GM12878 (cell line): Measurements from ENCODE around the gene P4HA3. TPM values are rescaled to one million over a fixed set of nuclear protein-coding genes. Genes with fewer than 3 reads are reported as not detected.
A peak's percentile ranks its signal among the peaks of the same experiment; 100 is the strongest.

Experiments
- ATAC-seq: fragments of 200-7000 bp; cut with Tn5 transposase; 3 replicates; pipeline ENCODE4 v1.9.1; 2020; ENCODE audit warnings: mild to moderate bottlenecking, moderate library complexity
- BruUV-seq: library from RNA; stranded (reverse); fragments of 400-500 nt; replicated peaks from 2 replicates; lab custom pipeline; 2021; lab: Mats Ljungman, UMichigan
- CTCF ChIA-PET: fragments of 300-600 bp; sonication (Branson Sonifier 250); formaldehyde crosslinking; extraction: SDS; loops from one replicate; lab custom pipeline; 2021; ENCODE audit warnings: inconsistent platforms; lab: Yijun Ruan, JAX
- POLR2A ChIA-PET: fragments of 350-600 bp; formaldehyde crosslinking; extraction: SDS; loops from one replicate; lab custom pipeline; 2021; ENCODE audit warnings: inconsistent platforms; lab: Charles Lee
- RAD21 ChIA-PET: fragments of 300-600 bp; sonication (Branson Sonifier 250); formaldehyde crosslinking; loops from one replicate; lab custom pipeline; 2023; ENCODE audit warnings: antibody characterized with exemption; ENCODE audit not compliant: unreplicated experiment; lab: Charles Lee
- SMC1A ChIA-PET: fragments of 300-600 bp; sonication (Branson Sonifier 250); formaldehyde crosslinking; loops from one replicate; lab custom pipeline; 2023; ENCODE audit not compliant: unreplicated experiment, uncharacterized antibody; lab: Charles Lee
- DNase-seq: peaks from one replicate; pipeline ENCODE4 v3.0.0-alpha.2; 2011; ENCODE audit warnings: low read depth, low spot score
- FAIRE-seq: peaks from 3 replicates; lab custom pipeline; 2011; peaks lifted over from hg19 to GRCh38; lab: Jason Lieb, UNC
- H2AFZ ChIP-seq: 2 replicates; pipeline ENCODE4 v1.6.0; 2011; ENCODE audit warnings: low read depth, low read length, control low read depth; ENCODE audit not compliant: control insufficient read depth
- H3K27ac ChIP-seq: 2 replicates; pipeline ENCODE4 v1.5.1; 2011; ENCODE audit warnings: control low read depth; ENCODE audit not compliant: control insufficient read depth, insufficient read depth
- H3K27me3 ChIP-seq, 2 experiments: replicated peaks in 1 of 2; 2 replicates each; pipeline versions ENCODE4 v1.6.0 to v1.6.1; 2011; ENCODE audit warnings: low read length in 1 of 2; ENCODE audit not compliant: control insufficient read depth in 2 of 2, insufficient read depth in 2 of 2
- H3K36me3 ChIP-seq, 2 experiments: 2 replicates each; pipeline ENCODE4 v1.5.1; 2011; ENCODE audit warnings: low read length in 1 of 2; ENCODE audit not compliant: control insufficient read depth in 2 of 2, insufficient read depth in 2 of 2
- H3K4me1 ChIP-seq: 2 replicates; pipeline ENCODE4 v1.6.1; 2011; ENCODE audit warnings: mild to moderate bottlenecking, low read length, moderate library complexity, mixed read lengths; ENCODE audit not compliant: control insufficient read depth, insufficient read depth
- H3K4me2 ChIP-seq: 2 replicates; pipeline ENCODE4 v1.6.0; 2011; ENCODE audit warnings: control low read depth; ENCODE audit not compliant: control insufficient read depth, insufficient read depth
- H3K4me3 ChIP-seq: fragments of 200-600 bp; sonication (generic); 2 replicates; pipeline ENCODE4 v1.5.1; 2016
- H3K79me2 ChIP-seq: 2 replicates; pipeline ENCODE4 v1.6.0; 2011; ENCODE audit warnings: low read length; ENCODE audit not compliant: control insufficient read depth, insufficient read depth
- H3K9ac ChIP-seq: 2 replicates; pipeline ENCODE4 v1.8.0; 2011; ENCODE audit warnings: low read length, control low read depth, mixed read lengths; ENCODE audit not compliant: control insufficient read depth, insufficient read depth
- H3K9me3 ChIP-seq: replicated peaks from 3 replicates; pipeline ENCODE4 v1.5.1; 2011; ENCODE audit warnings: mild to moderate bottlenecking, low read length; ENCODE audit not compliant: control insufficient read depth, insufficient read depth
- H4K20me1 ChIP-seq: 2 replicates; pipeline ENCODE4 v1.6.0; 2011; ENCODE audit not compliant: control insufficient read depth, insufficient read depth
- BMI1 ChIP-seq: fragments of 450-650 bp; IDR thresholded peaks from 2 replicates; pipeline ENCODE4 v1.6.1; 2016; ENCODE audit warnings: mild to moderate bottlenecking, moderate library complexity, borderline replicate concordance
- ZBTB40 ChIP-seq: fragments of 450-650 bp; IDR thresholded peaks from 2 replicates; pipeline ENCODE4 v1.6.1; 2016; ENCODE audit warnings: mild to moderate bottlenecking, moderate library complexity, borderline replicate concordance
- WGBS: methylation state at CpG from one replicate; pipeline ENCODE4 v1.1.6; 2016; ENCODE audit warnings: low lambda C conversion rate; ENCODE audit not compliant: insufficient replicate concordance, insufficient coverage; ENCODE audit errors: missing lambda C conversion rate; 5-methylcytosine and 5-hydroxymethylcytosine counted together
- in situ Hi-C: fragments of 300-500 bp; cut with MboI; formaldehyde crosslinking; loops from 9 replicates; pipeline ENCODE4 v1.14.3; 2018; ENCODE audit warnings: mixed read lengths
- intact Hi-C: fragments of 100-400 bp; cut with micrococcal nuclease; formaldehyde crosslinking; loops from one replicate; pipeline ENCODE4 v1.14.2; 2022; ENCODE audit not compliant: unreplicated experiment
- polyA plus RNA-seq, 11 experiments: library from polyadenylated mRNA; depleted of rRNA in 4 of 11; unstranded in 6 of 11; stranded (reverse) in 5 of 11; fragments of >200 nt; fragmentation: Nextera tagmentation in 4 of 11; fragmentation: Illumina TruSeq in 1 of 11; extraction: Ambion mirVana in 4 of 11; extraction: Trizol in 1 of 11; gene quantifications; 1 replicate in 1 of 11; 2 replicates in 10 of 11; pipeline versions ENCODE4 v1.2.1 to v1.2.3, GENCODE V29; 2011 to 2016; ENCODE audit warnings: inconsistent platforms in 2 of 11, missing spikeins in 2 of 11, low read depth in 1 of 11
- total RNA-seq, 4 experiments: library from RNA; depleted of rRNA in 3 of 4; stranded (reverse); fragments of >200 nt in 3 of 4; fragmentation: Illumina TruSeq in 1 of 4; extraction: Trizol in 1 of 4; gene quantifications; 2 replicates each; pipeline versions ENCODE4 v1.2.1 to v1.2.3, GENCODE V29; 2013 to 2021
- TF ChIP-seq, protein P1 (sequence below): fragments of 450-650 bp; IDR thresholded peaks from 2 replicates; pipeline ENCODE4 v1.6.1; 2016; ENCODE audit warnings: mild to moderate bottlenecking

The P4HA3 gene
- total and polyA plus RNA-seq, 10 of the 15 experiments (the other 5 are each of a cell fraction or from before 2014, with no cell fraction given), result 0.08 TPM; not detected in 9

DNA sequence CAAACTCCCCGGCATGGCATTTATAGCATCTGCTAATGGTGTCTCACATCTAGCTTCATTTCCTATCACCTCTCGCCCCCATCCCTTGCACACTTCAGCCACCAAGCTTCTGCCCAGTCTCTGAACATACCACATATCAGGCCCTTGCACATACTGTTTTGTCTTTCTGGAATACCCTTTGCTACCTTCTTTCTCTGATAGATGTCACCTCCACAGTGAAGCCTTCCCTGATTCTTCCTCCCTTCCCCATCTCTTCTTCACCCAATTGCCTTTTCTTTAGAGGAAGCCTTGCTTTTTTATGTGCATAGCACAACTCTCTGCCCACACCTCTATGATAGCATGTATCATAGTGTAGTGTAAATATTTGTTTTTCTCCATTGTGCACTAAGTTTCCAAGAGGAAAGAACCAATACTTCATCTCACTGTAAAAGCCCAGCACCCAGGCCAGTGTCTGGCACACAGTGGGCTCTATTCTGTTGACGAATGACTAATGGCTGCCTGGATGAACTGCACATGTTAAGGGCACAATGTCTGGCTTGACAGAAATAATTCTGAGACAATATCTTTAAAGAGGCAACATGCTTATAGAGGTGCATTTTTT lies 27.8 kb downstream of the P4HA3 start (continued):
- no peak for TF ChIP-seq ZBTB40

DNA sequence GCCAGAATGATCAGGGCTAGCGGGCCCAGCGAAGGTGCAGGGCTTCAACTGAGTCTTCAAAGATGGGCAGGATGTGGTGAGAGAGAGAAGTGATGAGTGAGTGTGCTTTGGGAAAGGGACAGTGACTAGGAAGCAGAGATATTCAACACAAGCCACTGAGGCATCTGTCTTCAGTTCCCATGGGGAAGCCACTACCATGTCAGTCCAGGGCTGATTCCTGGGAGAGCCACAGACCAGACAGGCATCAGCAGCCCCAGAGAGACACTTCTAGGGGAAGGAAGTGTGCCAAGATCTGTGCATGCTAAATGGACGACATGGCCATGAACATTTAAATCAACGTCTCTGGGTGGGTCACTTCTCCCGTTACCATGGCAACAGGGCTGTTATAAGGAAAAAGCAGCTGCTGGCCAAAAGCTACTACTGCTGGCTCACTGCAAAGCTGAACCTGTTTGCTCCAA lies 28.5 kb downstream of the P4HA3 start:
- H2AFZ ChIP-seq, result no peak overlapping the region
- TF ChIP-seq, protein P1, sequence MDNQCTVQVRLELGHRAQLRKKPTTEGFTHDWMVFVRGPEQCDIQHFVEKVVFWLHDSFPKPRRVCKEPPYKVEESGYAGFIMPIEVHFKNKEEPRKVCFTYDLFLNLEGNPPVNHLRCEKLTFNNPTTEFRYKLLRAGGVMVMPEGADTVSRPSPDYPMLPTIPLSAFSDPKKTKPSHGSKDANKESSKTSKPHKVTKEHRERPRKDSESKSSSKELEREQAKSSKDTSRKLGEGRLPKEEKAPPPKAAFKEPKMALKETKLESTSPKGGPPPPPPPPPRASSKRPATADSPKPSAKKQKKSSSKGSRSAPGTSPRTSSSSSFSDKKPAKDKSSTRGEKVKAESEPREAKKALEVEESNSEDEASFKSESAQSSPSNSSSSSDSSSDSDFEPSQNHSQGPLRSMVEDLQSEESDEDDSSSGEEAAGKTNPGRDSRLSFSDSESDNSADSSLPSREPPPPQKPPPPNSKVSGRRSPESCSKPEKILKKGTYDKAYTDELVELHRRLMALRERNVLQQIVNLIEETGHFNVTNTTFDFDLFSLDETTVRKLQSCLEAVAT, result no peak
- 0 out of 2 replicates have a peak, but pooled peaks have one; percentile 23 for TF ChIP-seq BMI1
- TF ChIP-seq, all 136 proteins: peak for 1
- ChIA-PET SMC1A (no interaction called here), RAD21 (no interaction called here), CTCF (no interaction called here), POLR2A (no interaction called here)
- Histone ChIP-seq H3K4me1 (peaks cover 3% of the 10 kb centered on the region), H3K27me3 (no peaks in the 10 kb centered on the region), H3K9me3 (no peaks in the 10 kb centered on the region; the same call in 1 of the 3 replicates), H3K79me2 (no peaks in the 10 kb centered on the region), H3K4me3 (no peak overlapping the region), H3K36me3 (no peaks in the 10 kb centered on the region), H3K4me2 (no peak overlapping the region), H3K27ac (no peak overlapping the region), H4K20me1 (no peaks in the 10 kb centered on the region), H3K9ac (no peak overlapping the region)
- BruUV-seq, result no TSS peak
- no peak for FAIRE-seq
- intact Hi-C loops (no loop called here), in situ Hi-C loops (no loop called here)
- ATAC-seq, result no peak
- WGBS, result 47% methylated on average over 5 of the region's 5 CpGs
- DNase-seq, result no peak
